ENCODE measurements around the gene IL12B.

DNA sequence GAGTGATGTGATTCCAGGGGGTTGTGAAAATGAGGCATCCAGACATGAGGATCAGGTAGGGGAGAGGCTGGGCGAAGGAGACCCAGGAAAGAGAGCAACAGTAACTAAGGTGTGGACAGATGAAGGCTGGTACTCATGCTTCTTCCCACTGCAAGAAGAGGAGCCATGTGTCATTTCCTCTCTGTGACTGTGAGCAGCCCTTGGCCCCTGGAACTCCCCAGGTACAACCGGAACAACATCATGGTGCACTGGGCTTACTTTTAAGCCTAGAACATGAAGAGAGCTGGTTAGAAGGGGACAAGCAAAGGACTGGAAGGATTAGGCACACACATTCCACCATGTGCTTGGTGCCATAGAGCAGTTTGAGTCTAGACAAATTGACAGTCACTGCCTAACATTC is 10.9 kb upstream of the IL12B start:
- TF ChIP-seq, protein P1, sequence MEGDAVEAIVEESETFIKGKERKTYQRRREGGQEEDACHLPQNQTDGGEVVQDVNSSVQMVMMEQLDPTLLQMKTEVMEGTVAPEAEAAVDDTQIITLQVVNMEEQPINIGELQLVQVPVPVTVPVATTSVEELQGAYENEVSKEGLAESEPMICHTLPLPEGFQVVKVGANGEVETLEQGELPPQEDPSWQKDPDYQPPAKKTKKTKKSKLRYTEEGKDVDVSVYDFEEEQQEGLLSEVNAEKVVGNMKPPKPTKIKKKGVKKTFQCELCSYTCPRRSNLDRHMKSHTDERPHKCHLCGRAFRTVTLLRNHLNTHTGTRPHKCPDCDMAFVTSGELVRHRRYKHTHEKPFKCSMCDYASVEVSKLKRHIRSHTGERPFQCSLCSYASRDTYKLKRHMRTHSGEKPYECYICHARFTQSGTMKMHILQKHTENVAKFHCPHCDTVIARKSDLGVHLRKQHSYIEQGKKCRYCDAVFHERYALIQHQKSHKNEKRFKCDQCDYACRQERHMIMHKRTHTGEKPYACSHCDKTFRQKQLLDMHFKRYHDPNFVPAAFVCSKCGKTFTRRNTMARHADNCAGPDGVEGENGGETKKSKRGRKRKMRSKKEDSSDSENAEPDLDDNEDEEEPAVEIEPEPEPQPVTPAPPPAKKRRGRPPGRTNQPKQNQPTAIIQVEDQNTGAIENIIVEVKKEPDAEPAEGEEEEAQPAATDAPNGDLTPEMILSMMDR (conservative IDR thresholded peaks at IDR 0.05) = no peak
- no peak for TF ChIP-seq EZH2 (IDR thresholded peaks at IDR 0.05; ENCODE audit: low read depth)

All from PC-9 (cell line).